Smooth muscle cell (in vitro differentiated cells): Measurements from ENCODE around the gene OTC. TPM values are rescaled to one million over a fixed set of nuclear protein-coding genes. Genes with fewer than 3 reads are reported as not detected.
A peak's percentile ranks its signal among the peaks of the same experiment; 100 is the strongest.

Source experiments
- DNase-seq: peaks from one replicate; lab custom pipeline; 2025; ENCODE audit not compliant: unreplicated experiment; lab: John Stamatoyannopoulos, UW
- H2AFZ ChIP-seq: fragments of 200-600 bp; sonication (generic); 2 replicates; pipeline ENCODE4 v1.6.0; 2016; ENCODE audit warnings: antibody characterized with exemption, low read depth, mild to moderate bottlenecking
- H3F3A ChIP-seq: fragments of 200-600 bp; sonication (generic); 2 replicates; pipeline ENCODE4 v1.6.0; 2017; ENCODE audit warnings: antibody characterized with exemption, low read depth
- H3K27ac ChIP-seq: fragments of 200-600 bp; sonication (generic); 2 replicates; pipeline ENCODE4 v1.5.1; 2016; ENCODE audit warnings: low read depth, mild to moderate bottlenecking
- H3K27me3 ChIP-seq: fragments of 200-600 bp; sonication (generic); 2 replicates; pipeline ENCODE4 v1.6.1; 2016; ENCODE audit warnings: low read depth, mild to moderate bottlenecking
- H3K36me3 ChIP-seq: fragments of 200-600 bp; sonication (generic); 2 replicates; pipeline ENCODE4 v1.5.1; 2016; ENCODE audit warnings: low read depth
- H3K4me1 ChIP-seq: fragments of 200-600 bp; sonication (generic); 2 replicates; pipeline ENCODE4 v1.5.1; 2016; ENCODE audit warnings: low read depth
- H3K4me2 ChIP-seq: fragments of 200-600 bp; sonication (generic); 2 replicates; pipeline ENCODE4 v1.6.0; 2016; ENCODE audit warnings: mild to moderate bottlenecking
- H3K4me3 ChIP-seq: fragments of 200-600 bp; sonication (generic); 2 replicates; pipeline ENCODE4 v1.5.1; 2016; ENCODE audit warnings: mild to moderate bottlenecking
- H3K79me2 ChIP-seq: fragments of 200-600 bp; sonication (generic); 2 replicates; pipeline ENCODE4 v1.6.0; 2016; ENCODE audit warnings: low read depth, mild to moderate bottlenecking
- H3K9ac ChIP-seq: fragments of 200-600 bp; sonication (generic); 2 replicates; pipeline ENCODE4 v1.6.0; 2016; ENCODE audit warnings: low read depth
- H3K9me3 ChIP-seq: fragments of 200-600 bp; sonication (generic); replicated peaks from 2 replicates; pipeline ENCODE4 v1.5.1; 2016; ENCODE audit warnings: low read depth
- H4K20me1 ChIP-seq: fragments of 200-600 bp; sonication (generic); 2 replicates; pipeline ENCODE4 v1.6.0; 2016; ENCODE audit warnings: low read depth
- WGBS: methylation state at CpG from one replicate; pipeline ENCODE4 v1.1.7; 2016; ENCODE audit warnings: low lambda C conversion rate; 5-methylcytosine and 5-hydroxymethylcytosine counted together
- polyA plus RNA-seq: library from polyadenylated mRNA; unstranded; fragments of >200 nt; fragmentation: Nextera tagmentation; extraction: Ambion mirVana; gene quantifications from 2 replicates; pipeline ENCODE4 v1.2.1, GENCODE V29; 2016
- total RNA-seq: library from RNA; depleted of rRNA; stranded (reverse); fragments of >200 nt; gene quantifications from 2 replicates; pipeline ENCODE4 v1.2.3, GENCODE V29; 2014
- TF ChIP-seq, protein P1 (sequence below): fragments of 200-600 bp; sonication (generic); IDR thresholded peaks from 2 replicates; pipeline ENCODE4 v1.5.1; 2017; ENCODE audit warnings: borderline replicate concordance, mild to moderate bottlenecking, antibody characterized with exemption; ENCODE audit not compliant: insufficient read depth, poor library complexity, severe bottlenecking

Gene OTC
- total RNA-seq = not detected in 2 replicates
- not detected in 2 replicates for polyA plus RNA-seq

DNA sequence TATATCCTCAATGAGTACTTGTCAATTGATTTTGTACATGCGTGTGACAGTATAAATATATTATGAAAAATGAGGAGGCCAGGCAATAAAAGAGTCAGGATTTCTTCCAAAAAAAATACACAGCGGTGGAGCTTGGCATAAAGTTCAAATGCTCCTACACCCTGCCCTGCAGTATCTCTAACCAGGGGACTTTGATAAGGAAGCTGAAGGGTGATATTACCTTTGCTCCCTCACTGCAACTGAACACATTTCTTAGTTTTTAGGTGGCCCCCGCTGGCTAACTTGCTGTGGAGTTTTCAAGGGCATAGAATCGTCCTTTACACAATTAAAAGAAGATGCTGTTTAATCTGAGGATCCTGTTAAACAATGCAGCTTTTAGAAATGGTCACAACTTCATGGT, at the start of gene OTC:
TSS of gene OTC (plus strand) at position 243 of the 400 bp plus-strand sequence. CDS start at position 336, 93 bp downstream.
- Histone ChIP-seq H3K79me2 (no peaks in the 10 kb centered on the region), H3K36me3 (no peaks in the 10 kb centered on the region), H3K9ac (no peak within 1 kb of the TSS), H4K20me1 (no peaks in the 10 kb centered on the region), H3K4me2 (no peak within 1 kb of the TSS), H3K27me3 (no peaks in the 10 kb centered on the region), H3F3A (no peaks in the 10 kb centered on the region), H3K9me3 (no peaks in the 10 kb centered on the region), H3K4me1 (no peaks in the 10 kb centered on the region), H2AFZ (no peak within 1 kb of the TSS), H3K4me3 (no peak within 1 kb of the TSS), H3K27ac (no peak within 1 kb of the TSS)
- DNase-seq = no peak
- TF ChIP-seq, protein P1, sequence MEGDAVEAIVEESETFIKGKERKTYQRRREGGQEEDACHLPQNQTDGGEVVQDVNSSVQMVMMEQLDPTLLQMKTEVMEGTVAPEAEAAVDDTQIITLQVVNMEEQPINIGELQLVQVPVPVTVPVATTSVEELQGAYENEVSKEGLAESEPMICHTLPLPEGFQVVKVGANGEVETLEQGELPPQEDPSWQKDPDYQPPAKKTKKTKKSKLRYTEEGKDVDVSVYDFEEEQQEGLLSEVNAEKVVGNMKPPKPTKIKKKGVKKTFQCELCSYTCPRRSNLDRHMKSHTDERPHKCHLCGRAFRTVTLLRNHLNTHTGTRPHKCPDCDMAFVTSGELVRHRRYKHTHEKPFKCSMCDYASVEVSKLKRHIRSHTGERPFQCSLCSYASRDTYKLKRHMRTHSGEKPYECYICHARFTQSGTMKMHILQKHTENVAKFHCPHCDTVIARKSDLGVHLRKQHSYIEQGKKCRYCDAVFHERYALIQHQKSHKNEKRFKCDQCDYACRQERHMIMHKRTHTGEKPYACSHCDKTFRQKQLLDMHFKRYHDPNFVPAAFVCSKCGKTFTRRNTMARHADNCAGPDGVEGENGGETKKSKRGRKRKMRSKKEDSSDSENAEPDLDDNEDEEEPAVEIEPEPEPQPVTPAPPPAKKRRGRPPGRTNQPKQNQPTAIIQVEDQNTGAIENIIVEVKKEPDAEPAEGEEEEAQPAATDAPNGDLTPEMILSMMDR = no peak
- WGBS = 77% methylated on average over 4 of the region's 4 CpGs

DNA sequence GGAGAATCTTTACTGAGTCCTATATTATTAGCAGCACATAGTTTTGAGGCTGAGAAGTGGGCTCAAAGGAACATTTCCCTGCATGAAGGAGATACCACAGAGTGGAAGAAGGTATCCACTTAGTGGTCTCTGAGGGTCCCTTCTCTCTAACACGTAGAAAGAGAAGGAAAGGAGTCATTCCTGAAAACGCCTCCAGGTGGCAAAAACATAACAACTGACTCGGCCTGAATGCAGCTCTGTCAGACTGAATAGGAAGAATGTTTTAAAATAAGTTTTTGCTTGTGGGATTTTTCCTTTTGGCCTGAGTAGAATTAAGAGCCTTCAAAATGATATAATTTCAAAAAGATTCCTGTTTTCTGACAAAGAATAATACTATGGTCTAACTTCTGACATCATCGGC, 48.4 kb upstream of the OTC start:
- Histone ChIP-seq H4K20me1 (no peaks in the 10 kb centered on the region), H3K9ac (no peak overlapping the region), H3K4me3 (no peak overlapping the region), H3K79me2 (no peaks in the 10 kb centered on the region), H3K4me1 (no peaks in the 10 kb centered on the region), H3K4me2 (no peak overlapping the region), H3K27ac (no peak overlapping the region), H3K36me3 (no peaks in the 10 kb centered on the region), H3K9me3 (no peaks in the 10 kb centered on the region), H2AFZ (no peak overlapping the region), H3F3A (no peaks in the 10 kb centered on the region), H3K27me3 (no peaks in the 10 kb centered on the region)
- TF ChIP-seq, protein P1 = peak; percentile 7
- WGBS = 54% methylated on average over 4 of the region's 4 CpGs
- DNase-seq = no peak

DNA sequence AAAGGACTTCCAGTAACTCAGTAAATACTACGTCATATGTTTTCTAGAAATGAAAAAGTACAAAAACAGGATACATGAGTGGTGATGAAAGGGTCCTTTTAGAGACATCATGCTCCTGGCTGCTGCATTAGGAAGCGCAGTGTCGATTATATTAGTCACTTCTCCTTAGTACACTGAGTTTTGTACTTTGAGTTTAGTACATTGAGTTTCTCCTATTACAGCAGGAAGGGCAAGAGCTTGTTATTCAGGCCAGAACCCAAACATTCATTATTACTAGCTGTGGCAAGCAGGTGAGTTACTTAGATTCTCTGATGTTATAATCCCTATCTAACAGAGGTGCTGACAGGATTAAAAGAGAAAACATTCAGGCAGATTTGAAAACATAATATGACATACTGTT, 46.4 kb upstream of the OTC start:
- Histone ChIP-seq H3K36me3 (no peaks in the 10 kb centered on the region), H3K27ac (no peak overlapping the region), H3K4me1 (no peaks in the 10 kb centered on the region), H3K79me2 (no peaks in the 10 kb centered on the region), H2AFZ (no peak overlapping the region), H3F3A (no peaks in the 10 kb centered on the region), H3K9me3 (no peaks in the 10 kb centered on the region), H3K27me3 (no peaks in the 10 kb centered on the region), H3K9ac (no peak overlapping the region), H3K4me3 (no peak overlapping the region), H4K20me1 (no peaks in the 10 kb centered on the region), H3K4me2 (no peak overlapping the region)
- DNase-seq = no peak
- 88% methylated on average over 3 of the region's 3 CpGs for WGBS
- TF ChIP-seq, protein P1 = no peak

DNA sequence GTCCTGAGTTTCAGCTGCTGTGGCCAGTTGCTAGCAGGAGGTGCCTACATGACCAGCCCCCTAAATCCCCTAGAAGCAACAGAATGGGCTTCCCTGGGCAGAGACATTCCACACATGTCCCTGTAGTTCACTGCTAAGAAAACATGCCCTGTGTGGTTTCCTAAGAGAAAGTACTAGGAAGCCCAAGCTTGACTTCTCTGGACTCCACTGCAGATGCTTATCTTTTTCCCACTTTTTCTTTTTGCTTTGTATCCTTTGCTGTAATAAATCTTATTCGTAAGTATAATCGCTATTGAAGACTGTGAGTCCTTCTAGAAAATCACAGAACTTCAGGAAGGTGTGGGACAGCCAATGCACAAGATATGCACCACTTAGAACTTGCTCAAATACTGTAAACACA, 40.7 kb upstream of the OTC start:
- no peaks in the 10 kb centered on the region for H3F3A ChIP-seq
- 84% methylated on average over 2 of the region's 2 CpGs for whole genome bisulfite sequencing
- no peak overlapping the region for H2AFZ ChIP-seq
- no peak overlapping the region for H3K4me2 ChIP-seq
- H3K27me3 ChIP-seq = no peaks in the 10 kb centered on the region
- no peaks in the 10 kb centered on the region for H3K79me2 ChIP-seq
- no peak overlapping the region for H3K9ac ChIP-seq
- no peaks in the 10 kb centered on the region for H4K20me1 ChIP-seq
- DNase-seq = no peak
- TF ChIP-seq, protein P1 = no peak
- H3K4me3 ChIP-seq = no peak overlapping the region
- H3K9me3 ChIP-seq = no peaks in the 10 kb centered on the region
- no peaks in the 10 kb centered on the region for H3K4me1 ChIP-seq
- H3K36me3 ChIP-seq = no peaks in the 10 kb centered on the region
- H3K27ac ChIP-seq = no peak overlapping the region
